Effector memory CD4-positive, alpha-beta T cell (primary cell): ENCODE results near the gene FCHO2.

ENCODE experiments used
- DNase-seq, 3 donors: peaks; one replicate each; pipeline ENCODE4 v3.0.0-alpha.2; 2020
- H3K27ac ChIP-seq: 2 replicates; pipeline ENCODE4 v1.7.0; 2013; ENCODE audit warnings: mild to moderate bottlenecking, low read length, moderate library complexity; ENCODE audit not compliant: insufficient read depth, poor library complexity, severe bottlenecking
- H3K27me3 ChIP-seq: replicated peaks from 2 replicates; pipeline ENCODE4 v1.7.0; 2013; ENCODE audit warnings: mild to moderate bottlenecking, low read length; ENCODE audit not compliant: insufficient read depth, control insufficient read depth, poor library complexity, severe bottlenecking
- H3K36me3 ChIP-seq: 2 replicates; pipeline ENCODE4 v1.7.0; 2013; ENCODE audit warnings: mild to moderate bottlenecking, low read length, moderate library complexity; ENCODE audit not compliant: control insufficient read depth, insufficient read depth
- H3K4me1 ChIP-seq: 2 replicates; pipeline ENCODE4 v1.7.0; 2013; ENCODE audit warnings: low read length, mild to moderate bottlenecking; ENCODE audit not compliant: control insufficient read depth, insufficient read depth, poor library complexity, severe bottlenecking
- H3K4me3 ChIP-seq: 2 replicates; pipeline ENCODE4 v1.7.0; 2013; ENCODE audit warnings: low read length, low read depth, mild to moderate bottlenecking; ENCODE audit not compliant: insufficient read depth, poor library complexity, severe bottlenecking
- H3K9me3 ChIP-seq: 2 replicates; pipeline ENCODE4 v1.7.0; 2013; ENCODE audit warnings: mild to moderate bottlenecking, low read length, moderate library complexity; ENCODE audit not compliant: control insufficient read depth

The FCHO2 gene

DNA sequence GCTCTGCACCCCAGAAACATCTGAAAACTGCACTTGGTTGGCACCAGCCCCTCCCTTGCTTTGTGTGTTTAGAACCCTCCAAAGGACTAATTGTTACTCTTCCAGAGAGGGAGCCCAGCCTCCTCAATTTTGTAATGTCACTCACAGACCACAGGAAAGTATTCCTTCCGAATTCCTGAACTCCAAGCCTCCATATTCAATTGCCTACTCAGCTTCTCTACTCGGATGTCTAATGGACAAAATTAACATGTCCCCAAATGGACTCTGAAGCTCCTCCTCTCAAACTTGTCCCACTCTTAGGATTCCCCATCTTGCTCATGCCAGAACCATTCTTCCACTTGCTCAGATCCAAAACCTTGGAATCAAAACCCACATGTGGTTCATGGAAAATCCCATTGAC, 160.7 kb downstream of the FCHO2 start:
- Histone ChIP-seq H3K27ac (no peak overlapping the region), H3K27me3 (peaks cover 5% of the 10 kb centered on the region), H3K36me3 (no peaks in the 10 kb centered on the region), H3K9me3 (no peaks in the 10 kb centered on the region), H3K4me1 (peaks cover 2% of the 10 kb centered on the region), H3K4me3 (no peak overlapping the region)
- DNase-seq, result no peak

DNA sequence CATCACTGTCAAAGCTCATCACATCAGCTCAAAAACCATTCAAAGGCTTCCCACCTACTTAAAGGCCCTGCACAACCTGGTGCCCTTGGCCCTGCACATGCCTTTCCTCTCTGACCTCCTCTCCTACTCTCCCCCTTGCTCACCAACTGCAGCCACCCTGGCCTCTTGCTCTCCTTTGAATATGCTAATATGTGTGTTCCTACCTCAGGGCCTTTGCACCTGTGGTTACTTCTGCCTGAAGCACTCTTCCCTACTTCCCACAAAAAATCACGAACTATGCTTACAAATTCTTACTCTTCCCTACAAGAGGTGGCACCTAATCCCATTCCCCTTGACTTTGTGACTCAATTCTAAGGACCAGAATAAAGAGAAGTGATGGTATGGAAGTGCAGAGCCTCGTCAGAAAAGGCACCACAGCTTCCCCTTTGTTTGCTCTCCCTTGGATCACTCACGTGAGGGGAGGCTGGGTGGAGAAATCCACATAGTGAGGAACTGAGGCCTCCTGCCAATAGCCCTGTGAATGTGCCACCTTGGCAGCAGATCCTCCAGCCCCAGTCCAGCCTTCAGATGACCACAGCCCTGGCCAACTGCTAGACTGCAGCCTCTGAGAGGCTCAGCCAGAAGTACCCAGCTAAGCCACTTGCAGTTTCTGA, 161.4 kb downstream of the FCHO2 start:
- Histone ChIP-seq H3K27me3 (peaks cover 9% of the 10 kb centered on the region), H3K36me3 (no peaks in the 10 kb centered on the region), H3K4me1 (peaks cover 2% of the 10 kb centered on the region), H3K9me3 (no peaks in the 10 kb centered on the region), H3K4me3 (no peak overlapping the region), H3K27ac (no peak overlapping the region)
- no peak for DNase-seq

DNA sequence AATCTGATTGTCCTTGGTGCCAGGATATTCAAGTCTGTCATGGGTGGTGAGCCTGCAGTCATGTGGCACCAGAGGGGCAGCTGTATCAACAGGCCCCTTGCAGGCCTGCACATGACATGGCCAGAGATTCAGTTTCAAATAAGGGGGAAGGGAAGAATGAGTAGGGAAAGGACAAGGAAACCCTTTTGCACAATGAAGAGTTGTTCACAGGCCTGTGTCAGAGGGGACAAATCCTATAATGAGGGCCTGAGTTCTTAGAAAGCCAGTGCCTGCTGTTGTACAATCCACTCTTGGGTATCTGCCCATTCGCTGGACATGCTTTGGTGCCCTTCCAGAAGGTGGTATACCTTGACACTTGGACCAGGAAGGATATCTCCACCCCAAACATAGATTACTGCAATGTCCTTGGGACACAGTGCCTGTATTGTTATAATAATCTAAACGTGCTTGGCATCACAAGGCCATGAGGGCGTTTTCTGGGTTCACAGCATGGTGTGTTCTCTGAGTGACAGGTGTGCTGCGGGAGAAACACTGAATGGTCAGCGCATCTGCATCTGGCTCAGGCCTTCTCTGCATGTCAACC, 162.6 kb downstream of the FCHO2 start:
- no peaks in the 10 kb centered on the region for H3K36me3 ChIP-seq
- no peak for DNase-seq
- no peaks in the 10 kb centered on the region for H3K9me3 ChIP-seq
- no peak overlapping the region for H3K27ac ChIP-seq
- H3K4me3 ChIP-seq, result no peak overlapping the region
- H3K4me1 ChIP-seq, result peaks cover 5% of the 10 kb centered on the region
- peaks cover 9% of the 10 kb centered on the region for H3K27me3 ChIP-seq

DNA sequence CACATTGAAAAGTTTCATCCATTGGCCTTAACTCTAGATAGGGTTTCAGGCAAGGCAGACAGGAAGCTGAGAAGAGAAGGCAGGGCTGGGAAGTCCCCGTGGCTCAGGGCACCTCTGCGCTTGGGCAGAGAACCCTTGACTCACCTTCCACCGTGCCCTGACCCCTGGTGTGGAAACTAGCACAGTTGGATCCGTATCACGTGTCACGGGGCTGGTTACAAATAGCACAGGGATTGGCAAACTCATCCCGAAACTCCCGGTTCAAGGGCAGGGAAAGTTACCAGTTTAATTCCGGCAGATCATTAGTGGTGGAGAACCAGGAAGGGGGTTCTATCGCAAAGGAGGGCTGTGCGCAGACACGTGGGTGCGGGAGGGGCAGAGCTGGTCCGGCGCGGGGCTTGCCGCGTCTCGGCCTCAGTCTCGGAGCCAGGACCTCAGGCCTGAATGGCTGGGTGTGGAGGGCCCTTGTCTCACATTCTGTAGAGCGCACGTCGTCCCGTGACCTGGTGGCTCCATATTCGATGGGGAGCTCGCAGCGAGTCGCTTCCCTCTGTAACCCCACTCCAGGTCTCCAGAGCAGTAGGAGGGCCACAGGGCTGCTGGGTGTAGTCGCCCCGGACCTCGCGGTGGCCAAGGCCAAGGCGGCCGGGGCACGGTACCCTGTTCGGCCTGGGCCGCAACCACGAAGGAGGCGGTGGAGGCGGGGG, 163.8 kb downstream of the FCHO2 start:
- Histone ChIP-seq H3K4me1 (peaks cover 5% of the 10 kb centered on the region), H3K4me3 (no peak overlapping the region), H3K36me3 (no peaks in the 10 kb centered on the region), H3K27ac (no peak overlapping the region), H3K9me3 (no peaks in the 10 kb centered on the region), H3K27me3 (peaks cover 9% of the 10 kb centered on the region)
- peak in 1 of 3 donors; percentile 36 for DNase-seq

DNA sequence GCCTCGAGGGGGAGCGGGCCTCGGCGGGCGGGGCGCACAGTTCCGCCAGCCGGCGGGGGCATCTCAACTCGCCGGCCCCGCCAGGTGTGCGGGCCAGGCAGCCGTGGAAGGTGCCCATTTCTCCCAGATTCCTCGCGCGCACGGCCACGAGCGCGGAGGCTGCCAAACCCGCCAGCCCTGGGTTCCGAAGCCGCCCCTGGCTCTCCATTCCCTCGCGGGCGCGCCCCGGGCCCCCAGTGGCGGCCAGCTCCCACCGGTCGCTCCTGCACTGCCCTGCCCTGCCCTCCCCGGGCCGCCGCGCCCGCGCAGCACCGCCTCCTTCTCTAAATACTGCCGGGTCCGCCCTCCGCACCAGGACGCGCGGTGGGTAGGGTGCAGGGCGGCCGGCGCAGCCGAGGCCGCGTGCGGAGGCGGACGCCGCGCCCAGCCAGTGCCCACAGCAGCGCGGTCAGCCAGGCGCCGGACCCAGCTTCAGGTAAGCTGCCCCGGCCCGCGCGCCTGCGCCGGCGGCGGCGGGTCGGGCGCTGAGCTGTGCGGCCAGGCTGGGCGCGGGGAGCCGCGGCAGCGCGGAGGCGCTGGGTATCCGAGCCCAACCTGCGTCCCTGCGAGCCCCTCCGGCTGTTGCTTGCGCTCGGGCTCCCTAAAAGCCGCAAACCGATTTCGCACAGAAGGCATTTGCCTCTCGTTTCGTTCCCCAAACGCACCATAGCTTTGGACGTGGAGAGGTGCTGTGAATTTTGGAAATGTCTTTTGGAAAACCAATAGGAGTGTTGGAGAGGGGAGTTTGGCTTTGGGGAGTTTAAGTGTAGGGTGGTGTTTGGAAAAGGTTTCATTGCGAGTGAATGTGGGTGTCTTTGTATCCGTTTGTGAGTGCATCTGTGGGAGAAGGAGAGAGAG, 164.6 kb downstream of the FCHO2 start, which contains the start of gene TMEM171:
TMEM171 (plus strand) TSS at position 354 of the 897 bp plus-strand sequence. CDS start 2,799 bp downstream, outside the sequence.
- DNase-seq, result peak in 1 of 3 donors; percentile 5
- Histone ChIP-seq H3K4me1 (peaks cover 5% of the 10 kb centered on the region), H3K36me3 (no peaks in the 10 kb centered on the region), H3K27ac (no peak within 1 kb of the TSS), H3K4me3 (no peak within 1 kb of the TSS), H3K27me3 (peaks cover 9% of the 10 kb centered on the region), H3K9me3 (no peaks in the 10 kb centered on the region)

DNA sequence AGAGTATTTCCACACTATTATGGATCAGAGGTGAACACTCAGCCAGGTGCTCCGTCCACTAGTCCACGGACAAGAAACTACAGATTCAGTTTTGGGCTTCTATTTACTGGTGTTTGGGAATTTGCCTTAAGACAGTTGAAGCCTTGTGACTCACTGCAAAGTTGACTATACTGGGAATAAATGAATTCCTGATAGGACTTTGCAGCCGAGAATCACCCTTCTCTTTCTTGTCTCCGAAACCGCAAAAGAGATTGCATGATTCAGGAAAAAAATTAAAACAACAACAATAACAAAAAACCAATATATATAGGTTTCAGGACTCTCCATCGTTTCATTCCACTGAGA, 165.2 kb downstream of the FCHO2 start:
- Histone ChIP-seq H3K36me3 (no peaks in the 10 kb centered on the region), H3K27me3 (peaks cover 9% of the 10 kb centered on the region), H3K9me3 (no peaks in the 10 kb centered on the region), H3K27ac (no peak overlapping the region), H3K4me1 (peaks cover 5% of the 10 kb centered on the region), H3K4me3 (no peak overlapping the region)
- no peak for DNase-seq

DNA sequence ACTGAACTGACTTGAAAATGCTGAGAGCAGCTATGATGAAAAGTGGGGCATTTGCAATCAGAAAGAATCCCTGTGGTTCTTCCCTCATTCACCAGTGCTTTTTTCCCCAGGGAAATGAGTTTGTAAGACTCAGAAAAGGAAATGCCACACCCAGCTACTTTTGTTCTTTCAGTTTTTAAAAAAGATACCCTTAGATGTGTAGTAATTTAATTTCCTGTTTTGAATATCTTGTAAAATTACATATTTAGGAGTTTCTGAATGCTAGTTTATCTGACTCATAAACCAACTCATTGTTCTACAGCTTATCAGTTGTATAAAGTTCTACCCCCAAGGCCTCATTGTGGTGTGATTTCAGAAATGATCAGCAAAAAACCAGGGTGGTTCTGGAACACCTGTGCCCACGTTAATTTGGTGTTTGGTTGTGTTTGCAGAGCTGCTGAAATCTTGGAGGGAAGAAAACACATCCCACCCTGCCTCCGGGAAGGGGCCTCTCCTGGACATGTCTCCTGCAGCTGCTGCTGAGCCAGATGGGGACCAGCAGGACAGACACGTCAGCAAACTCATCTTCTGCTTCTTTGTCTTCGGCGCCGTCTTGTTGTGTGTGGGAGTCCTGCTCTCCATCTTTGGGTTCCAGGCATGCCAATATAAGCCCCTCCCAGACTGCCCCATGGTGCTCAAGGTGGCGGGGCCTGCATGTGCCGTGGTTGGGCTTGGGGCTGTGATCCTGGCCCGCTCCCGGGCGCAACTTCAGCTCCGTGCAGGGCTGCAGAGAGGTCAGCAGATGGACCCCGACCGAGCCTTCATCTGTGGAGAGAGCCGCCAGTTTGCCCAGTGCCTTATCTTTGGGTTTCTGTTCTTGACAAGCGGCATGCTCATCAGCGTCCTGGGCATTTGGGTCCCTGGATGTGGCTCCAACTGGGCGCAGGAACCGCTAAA, 167.3 kb downstream of the FCHO2 start:
- Histone ChIP-seq H3K4me3 (no peak overlapping the region), H3K36me3 (no peaks in the 10 kb centered on the region), H3K27me3 (peaks cover 9% of the 10 kb centered on the region), H3K4me1 (peaks cover 5% of the 10 kb centered on the region), H3K27ac (no peak overlapping the region), H3K9me3 (no peaks in the 10 kb centered on the region)
- DNase-seq, result no peak

DNA sequence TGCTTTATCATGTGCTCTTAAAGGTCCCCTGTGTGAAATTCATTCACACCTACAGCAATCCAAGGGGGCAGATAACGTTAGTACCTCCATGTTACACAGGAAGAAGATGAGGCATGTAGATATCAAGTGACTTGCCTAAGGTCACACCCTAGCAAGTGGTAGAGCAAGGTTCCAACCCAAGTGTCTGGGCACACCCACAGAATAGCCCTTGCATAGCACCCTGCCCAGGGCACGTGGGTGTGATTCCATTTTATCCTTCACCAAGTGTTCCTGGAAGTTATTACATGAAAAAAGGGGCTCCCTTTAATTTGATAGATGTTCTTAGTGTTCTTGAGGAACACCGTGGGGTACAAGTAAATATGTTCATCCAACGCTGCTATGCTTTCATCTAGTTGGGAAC, 169.4 kb downstream of the FCHO2 start:
- Histone ChIP-seq H3K36me3 (no peaks in the 10 kb centered on the region), H3K4me1 (peaks cover 5% of the 10 kb centered on the region), H3K27ac (no peak overlapping the region), H3K27me3 (peaks cover 9% of the 10 kb centered on the region), H3K4me3 (no peak overlapping the region), H3K9me3 (no peaks in the 10 kb centered on the region)
- no peak for DNase-seq

DNA sequence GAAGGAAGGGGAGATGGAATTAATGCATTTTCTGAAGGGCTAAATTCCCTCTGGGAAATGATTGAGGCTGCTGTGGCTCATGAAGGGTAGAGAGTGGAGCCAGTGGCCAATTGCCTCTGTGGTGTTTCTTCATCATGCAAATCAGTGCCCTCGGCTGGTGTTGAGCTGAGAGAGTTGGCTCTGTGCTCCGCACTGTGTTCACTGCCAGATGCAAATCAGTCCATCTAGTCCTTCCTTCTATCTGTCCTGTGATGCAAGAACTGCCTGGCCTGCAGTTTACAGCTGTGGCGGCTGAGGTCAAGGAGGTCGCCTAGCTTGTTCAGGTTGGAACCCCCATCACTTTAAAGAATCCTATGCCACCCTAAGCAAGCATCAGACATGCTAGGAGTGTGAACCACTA, 170.5 kb downstream of the FCHO2 start:
- H3K27me3 ChIP-seq, result peaks cover 5% of the 10 kb centered on the region
- H3K4me3 ChIP-seq, result no peak overlapping the region
- peaks cover 2% of the 10 kb centered on the region for H3K4me1 ChIP-seq
- no peaks in the 10 kb centered on the region for H3K36me3 ChIP-seq
- H3K27ac ChIP-seq, result no peak overlapping the region
- no peak for DNase-seq
- no peaks in the 10 kb centered on the region for H3K9me3 ChIP-seq
